ENCODE measurements around the gene OR10H4. TPM values are rescaled to one million over a fixed set of nuclear protein-coding genes. Genes with fewer than 3 reads are reported as not detected.
"Not testable (repeated sequence)": the region's sequence is repeated elsewhere in the genome, so short reads cannot be mapped to it uniquely, and the experiment has no call there.

Gene OR10H4
- total and polyA plus RNA-seq, 9 donors: not detected

- no peak overlapping the region for H3K4me3 ChIP-seq (ENCODE audit: low read length)
- H3K27ac ChIP-seq (ENCODE audit: low read length): no peak overlapping the region
- no peak for DNase-seq
- H3K9me3 ChIP-seq (replicated peaks; ENCODE audit: control insufficient read depth, low read depth, low read length): no peaks in the 10 kb centered on the region
- H3K27me3 ChIP-seq (ENCODE audit: control insufficient read depth, insufficient read depth, low read length): no peaks in the 10 kb centered on the region
- no peaks in the 10 kb centered on the region for H3K36me3 ChIP-seq (ENCODE audit: control insufficient read depth, insufficient read depth, low read length)
- WGBS (ENCODE audit: insufficient coverage): no CpG with 5 or more reads among the region's 2 CpGs
- H3K4me1 ChIP-seq (ENCODE audit: control insufficient read depth, insufficient read depth, low read length): no peaks in the 10 kb centered on the region
Measured at GRCh38 chr19:15936950-15937349, 11.9 kb upstream of the OR10H4 start.

DNA sequence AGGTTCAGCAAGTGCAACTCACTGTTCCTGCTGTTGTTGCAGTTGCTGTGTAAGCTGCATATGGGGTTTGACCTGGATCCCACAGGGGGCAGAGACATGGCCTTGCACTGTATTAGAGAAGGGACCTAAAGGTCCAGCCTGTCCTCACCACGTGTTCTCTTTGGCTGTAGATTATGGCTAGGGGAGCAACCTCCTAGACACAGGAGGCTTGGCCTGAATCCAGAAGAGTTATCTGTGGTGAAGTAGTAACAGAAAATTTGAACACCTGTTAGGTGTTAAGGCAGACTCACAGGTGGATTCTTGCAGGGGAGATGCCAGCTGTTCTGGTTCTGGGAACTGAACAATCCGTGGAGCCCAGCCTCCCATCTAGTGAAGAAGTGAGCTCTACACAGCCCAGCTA lies 11.0 kb upstream of the OR10H4 start:
- H3K4me1 ChIP-seq (ENCODE audit: control insufficient read depth, insufficient read depth, low read length): no peaks in the 10 kb centered on the region
- H3K9me3 ChIP-seq (replicated peaks; ENCODE audit: control insufficient read depth, low read depth, low read length): no peaks in the 10 kb centered on the region
- no peak overlapping the region for H3K4me3 ChIP-seq (ENCODE audit: low read length)
- no peak for DNase-seq
- 72% methylated on average over 2 of the region's 2 CpGs for WGBS (ENCODE audit: insufficient coverage)
- H3K27me3 ChIP-seq (ENCODE audit: control insufficient read depth, insufficient read depth, low read length): no peaks in the 10 kb centered on the region
- no peak overlapping the region for H3K27ac ChIP-seq (ENCODE audit: low read length)
- no peaks in the 10 kb centered on the region for H3K36me3 ChIP-seq (ENCODE audit: control insufficient read depth, insufficient read depth, low read length)

DNA sequence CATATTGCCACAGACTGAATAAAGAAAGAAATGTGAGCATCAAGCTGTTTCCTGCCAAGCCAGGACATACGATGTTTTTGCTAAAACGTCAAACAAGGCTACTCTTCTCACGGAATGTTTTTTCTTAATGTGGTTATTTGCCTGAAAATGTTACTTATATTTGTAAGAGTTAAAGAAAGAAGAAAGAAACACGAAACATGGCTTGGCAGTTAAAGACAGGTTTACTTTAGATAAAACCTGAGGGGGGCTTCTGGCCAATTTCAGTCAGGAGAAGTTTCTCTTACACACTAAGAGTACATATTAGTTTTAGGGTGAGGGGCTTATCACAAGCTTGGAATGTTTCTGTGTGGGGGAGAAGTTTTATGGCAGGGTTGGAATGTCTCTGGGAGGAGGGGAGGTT lies 4.4 kb upstream of the OR10H4 start:
- no peaks in the 10 kb centered on the region for H3K36me3 ChIP-seq (ENCODE audit: control insufficient read depth, insufficient read depth, low read length)
- H3K27me3 ChIP-seq (ENCODE audit: control insufficient read depth, insufficient read depth, low read length): no peaks in the 10 kb centered on the region
- no peaks in the 10 kb centered on the region for H3K9me3 ChIP-seq (replicated peaks; ENCODE audit: control insufficient read depth, low read depth, low read length)
- no peak overlapping the region for H3K4me3 ChIP-seq (ENCODE audit: low read length)
- no peak overlapping the region for H3K27ac ChIP-seq (ENCODE audit: low read length)
- no peaks in the 10 kb centered on the region for H3K4me1 ChIP-seq (ENCODE audit: control insufficient read depth, insufficient read depth, low read length)
- WGBS (ENCODE audit: insufficient coverage): 75% methylated on average over 3 of the region's 4 CpGs
- no peak for DNase-seq

DNA sequence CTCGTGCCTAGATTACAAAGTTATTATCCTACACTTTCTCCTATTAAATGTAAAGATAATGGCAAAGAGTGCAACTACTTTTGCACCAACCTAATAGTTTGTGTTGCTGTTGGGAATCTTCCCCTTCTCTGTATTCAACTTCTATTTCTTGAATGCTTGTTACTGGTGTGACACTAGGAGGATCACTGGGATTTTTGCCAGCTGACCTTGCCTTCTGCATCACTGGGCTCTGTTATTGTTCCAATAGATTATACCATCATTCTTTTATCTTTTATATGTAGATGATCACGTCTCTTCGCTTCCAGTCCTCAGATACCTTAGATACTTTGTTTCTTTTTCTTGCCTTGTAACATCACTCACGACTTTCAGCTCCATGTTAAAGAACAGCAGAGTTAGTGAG lies 3.5 kb upstream of the OR10H4 start:
- no peaks in the 10 kb centered on the region for H3K4me1 ChIP-seq (ENCODE audit: control insufficient read depth, insufficient read depth, low read length)

DNA sequence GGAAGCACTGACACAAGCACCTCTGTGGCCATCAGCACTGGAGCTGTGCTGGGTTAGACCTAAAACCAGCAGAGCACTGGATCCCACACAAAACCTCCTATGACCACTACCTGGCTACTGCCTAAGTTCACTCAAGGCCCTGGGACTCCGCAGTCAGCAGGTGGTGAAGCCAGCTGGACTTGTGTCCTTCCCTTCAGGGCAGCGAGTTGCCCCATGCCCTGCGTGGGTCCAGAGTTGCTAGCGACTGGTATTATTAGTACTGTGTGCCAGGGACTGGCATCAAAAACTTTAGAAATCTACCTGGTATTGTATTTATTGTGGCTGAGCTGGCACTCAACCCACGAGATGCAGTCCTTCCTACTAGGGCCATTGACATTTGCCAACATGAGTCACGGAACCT lies 6.0 kb downstream of the OR10H4 start:
- H3K4me1 ChIP-seq (ENCODE audit: control insufficient read depth, insufficient read depth, low read length): no peaks in the 10 kb centered on the region
- H3K36me3 ChIP-seq (ENCODE audit: control insufficient read depth, insufficient read depth, low read length): no peaks in the 10 kb centered on the region
- H3K27me3 ChIP-seq (ENCODE audit: control insufficient read depth, insufficient read depth, low read length): peaks cover 3% of the 10 kb centered on the region
- no peak overlapping the region for H3K27ac ChIP-seq (ENCODE audit: low read length)
- H3K9me3 ChIP-seq (replicated peaks; ENCODE audit: control insufficient read depth, low read depth, low read length): no peaks in the 10 kb centered on the region
- no peak for DNase-seq
- H3K4me3 ChIP-seq (ENCODE audit: low read length): no peak overlapping the region
- no CpG with 5 or more reads among the region's 6 CpGs for WGBS (ENCODE audit: insufficient coverage)

More for the DNA sequence above, 3.5 kb upstream of the OR10H4 start:
- Histone ChIP-seq H3K27me3 (ENCODE audit: control insufficient read depth, insufficient read depth, low read length) (no peaks in the 10 kb centered on the region), H3K27ac (ENCODE audit: low read length) (no peak overlapping the region), H3K9me3 (replicated peaks; ENCODE audit: control insufficient read depth, low read depth, low read length) (no peaks in the 10 kb centered on the region), H3K4me3 (ENCODE audit: low read length) (no peak overlapping the region), H3K36me3 (ENCODE audit: control insufficient read depth, insufficient read depth, low read length) (no peaks in the 10 kb centered on the region)
- no peak for DNase-seq
- WGBS (ENCODE audit: insufficient coverage): no CpG with 5 or more reads among the region's 4 CpGs

- H3K4me1 ChIP-seq (ENCODE audit: control insufficient read depth, insufficient read depth, low read length): no peaks in the 10 kb centered on the region
- H3K36me3 ChIP-seq (ENCODE audit: control insufficient read depth, insufficient read depth, low read length): no peaks in the 10 kb centered on the region
- H3K4me3 ChIP-seq (ENCODE audit: low read length): no peak overlapping the region
- no peak overlapping the region for H3K27ac ChIP-seq (ENCODE audit: low read length)
- H3K9me3 ChIP-seq (replicated peaks; ENCODE audit: control insufficient read depth, low read depth, low read length): no peaks in the 10 kb centered on the region
- no peaks in the 10 kb centered on the region for H3K27me3 ChIP-seq (ENCODE audit: control insufficient read depth, insufficient read depth, low read length)
- 63% methylated on average over 3 of the region's 6 CpGs for WGBS (ENCODE audit: insufficient coverage)
- DNase-seq: no peak
Measured at GRCh38 chr19:15962319-15962718, 13.5 kb downstream of the OR10H4 start.

- Histone ChIP-seq H3K4me1 (ENCODE audit: control insufficient read depth, insufficient read depth, low read length) (no peaks in the 10 kb centered on the region), H3K27ac (ENCODE audit: low read length) (no peak overlapping the region), H3K36me3 (ENCODE audit: control insufficient read depth, insufficient read depth, low read length) (no peaks in the 10 kb centered on the region), H3K27me3 (ENCODE audit: control insufficient read depth, insufficient read depth, low read length) (no peaks in the 10 kb centered on the region), H3K9me3 (replicated peaks; ENCODE audit: control insufficient read depth, low read depth, low read length) (no peaks in the 10 kb centered on the region), H3K4me3 (ENCODE audit: low read length) (no peak overlapping the region)
- DNase-seq: no peak
- no CpG with 5 or more reads among the region's 2 CpGs for WGBS (ENCODE audit: insufficient coverage)
Measured at GRCh38 chr19:15964231-15964630, 15.4 kb downstream of the OR10H4 start.

- Histone ChIP-seq H3K27ac (ENCODE audit: low read length) (no peak overlapping the region), H3K27me3 (ENCODE audit: control insufficient read depth, insufficient read depth, low read length) (no peaks in the 10 kb centered on the region), H3K4me1 (ENCODE audit: control insufficient read depth, insufficient read depth, low read length) (no peaks in the 10 kb centered on the region), H3K36me3 (ENCODE audit: control insufficient read depth, insufficient read depth, low read length) (no peaks in the 10 kb centered on the region), H3K4me3 (ENCODE audit: low read length) (no peak overlapping the region), H3K9me3 (replicated peaks; ENCODE audit: control insufficient read depth, low read depth, low read length) (no peaks in the 10 kb centered on the region)
- no peak for DNase-seq
- 72% methylated on average over 2 of the region's 5 CpGs for WGBS (ENCODE audit: insufficient coverage)
Measured at GRCh38 chr19:15971224-15971780, 22.5 kb downstream of the OR10H4 start.

- not testable (repeated sequence) for H3K36me3 ChIP-seq (ENCODE audit: control insufficient read depth, insufficient read depth, low read length); H3K27me3 ChIP-seq (ENCODE audit: control insufficient read depth, insufficient read depth, low read length); H3K4me3 ChIP-seq (ENCODE audit: low read length); H3K27ac ChIP-seq (ENCODE audit: low read length); DNase-seq; H3K4me1 ChIP-seq (ENCODE audit: control insufficient read depth, insufficient read depth, low read length); H3K9me3 ChIP-seq (replicated peaks; ENCODE audit: control insufficient read depth, low read depth, low read length)
Measured at GRCh38 chr19:15972043-15972442, 23.2 kb downstream of the OR10H4 start.

GRCh38 chr19:15974856-15975255 lies 26.0 kb downstream of the OR10H4 start:
- Histone ChIP-seq H3K36me3 (ENCODE audit: control insufficient read depth, insufficient read depth, low read length) (no peaks in the 10 kb centered on the region), H3K27me3 (ENCODE audit: control insufficient read depth, insufficient read depth, low read length) (no peaks in the 10 kb centered on the region), H3K4me1 (ENCODE audit: control insufficient read depth, insufficient read depth, low read length) (no peaks in the 10 kb centered on the region), H3K27ac (ENCODE audit: low read length) (no peak overlapping the region), H3K9me3 (replicated peaks; ENCODE audit: control insufficient read depth, low read depth, low read length) (no peaks in the 10 kb centered on the region), H3K4me3 (ENCODE audit: low read length) (no peak overlapping the region)
- 46% methylated on average over 3 of the region's 5 CpGs for WGBS (ENCODE audit: insufficient coverage)
- no peak for DNase-seq
